ENCODE measurements around the gene MVK. TPM values are rescaled to one million over a fixed set of nuclear protein-coding genes. Genes with fewer than 3 reads are reported as not detected.

Gene MVK
- total and polyA plus RNA-seq, 4 donors: 34.9 to 50.3 (median 41.4) TPM

GRCh38 chr12:109535231-109535862, 38.2 kb upstream of the MVK start:
- Histone ChIP-seq H3K9ac (ENCODE audit: low read depth in 1 of 2, low read length in 2 of 2) (no peak overlapping the region), H3K4me1 (ENCODE audit: control insufficient read depth in 4 of 4, insufficient read depth in 4 of 4, low read length in 3 of 4) (no peaks in the 10 kb centered on the region), H3K27me3 (ENCODE audit: control insufficient read depth in 4 of 4, insufficient read depth in 4 of 4, low read length in 3 of 4) (no peaks in the 10 kb centered on the region), H3K4me3 (ENCODE audit: low read depth in 1 of 3, low read length in 3 of 3) (no peak overlapping the region), H3K36me3 (ENCODE audit: control insufficient read depth in 4 of 4, insufficient read depth in 3 of 4, low read depth in 1 of 4, low read length in 3 of 4) (peaks cover 0 to 43% (median 16%) of the 10 kb centered on the region in 4 donors), H3K9me3 (ENCODE audit: control insufficient read depth in 4 of 4, low read length in 3 of 4) (no peaks in the 10 kb centered on the region), H3K27ac (ENCODE audit: low read depth in 1 of 2, low read length in 2 of 2) (no peak overlapping the region)
- WGBS: 83% methylated on average over 25 of the region's 25 CpGs
- no peak for DNase-seq (ENCODE audit: low spot score)
- TF ChIP-seq RAD21 (IDR thresholded peaks at IDR 0.05) (no peak), HNF4G (IDR thresholded peaks at IDR 0.05) (no peak), ZBTB33 (IDR thresholded peaks at IDR 0.05) (no peak), EGR1 (IDR thresholded peaks at IDR 0.05; ENCODE audit: low read depth in 2 of 2) (no peak), TAF1 (conservative IDR thresholded peaks at IDR 0.05) (no peak), CTCF (IDR thresholded peaks at IDR 0.05; ENCODE audit: low read depth, low read length, missing input control) (no peak), HNF4A (conservative IDR thresholded peaks at IDR 0.05) (no peak)

- H3K27me3 ChIP-seq (ENCODE audit: control insufficient read depth in 4 of 4, insufficient read depth in 4 of 4, low read length in 3 of 4): no peaks in the 10 kb centered on the region
- H3K27ac ChIP-seq (ENCODE audit: low read depth in 1 of 2, low read length in 2 of 2): no peak overlapping the region
- no peak overlapping the region for H3K4me3 ChIP-seq (ENCODE audit: low read depth in 1 of 3, low read length in 3 of 3)
- H3K9me3 ChIP-seq (ENCODE audit: control insufficient read depth in 4 of 4, low read length in 3 of 4): no peaks in the 10 kb centered on the region
- WGBS: 89% methylated on average over 5 of the region's 5 CpGs
- no peak overlapping the region for H3K9ac ChIP-seq (ENCODE audit: low read depth in 1 of 2, low read length in 2 of 2)
- no peak for TF ChIP-seq TAF1 (conservative IDR thresholded peaks at IDR 0.05)
- DNase-seq (ENCODE audit: low spot score): no peak
- H3K4me1 ChIP-seq (ENCODE audit: control insufficient read depth in 4 of 4, insufficient read depth in 4 of 4, low read length in 3 of 4): no peaks in the 10 kb centered on the region
- H3K36me3 ChIP-seq (ENCODE audit: control insufficient read depth in 4 of 4, insufficient read depth in 3 of 4, low read depth in 1 of 4, low read length in 3 of 4): peaks cover 0 to 38% (median 13%) of the 10 kb centered on the region in 4 donors
These were observed 37.7 kb upstream of the MVK start for GRCh38 chr12:109535863-109536250.

- Histone ChIP-seq H3K27me3 (ENCODE audit: control insufficient read depth in 4 of 4, insufficient read depth in 4 of 4, low read length in 3 of 4) (no peaks in the 10 kb centered on the region), H3K36me3 (ENCODE audit: control insufficient read depth in 4 of 4, insufficient read depth in 3 of 4, low read depth in 1 of 4, low read length in 3 of 4) (peaks cover 0 to 27% (median 7%) of the 10 kb centered on the region in 4 donors), H3K27ac (ENCODE audit: low read depth in 1 of 2, low read length in 2 of 2) (no peak overlapping the region), H3K4me3 (ENCODE audit: low read depth in 1 of 3, low read length in 3 of 3) (no peak overlapping the region), H3K9ac (ENCODE audit: low read depth in 1 of 2, low read length in 2 of 2) (no peak overlapping the region), H3K9me3 (ENCODE audit: control insufficient read depth in 4 of 4, low read length in 3 of 4) (no peaks in the 10 kb centered on the region), H3K4me1 (ENCODE audit: control insufficient read depth in 4 of 4, insufficient read depth in 4 of 4, low read length in 3 of 4) (no peaks in the 10 kb centered on the region)
- 94% methylated on average over 8 of the region's 8 CpGs for WGBS
- no peak for DNase-seq (ENCODE audit: low spot score)
- no peak for TF ChIP-seq MAX (IDR thresholded peaks at IDR 0.05)
- no peak for TF ChIP-seq SP1 (IDR thresholded peaks at IDR 0.05)
- TF ChIP-seq JUND (IDR thresholded peaks at IDR 0.05): no peak
- no peak for TF ChIP-seq HNF4G (IDR thresholded peaks at IDR 0.05)
- no peak for TF ChIP-seq FOXA1 (IDR thresholded peaks at IDR 0.05)
- TF ChIP-seq EGR1 (IDR thresholded peaks at IDR 0.05; ENCODE audit: low read depth in 2 of 2): no peak
- TF ChIP-seq FOXA2 (IDR thresholded peaks at IDR 0.05): no peak
- no peak for TF ChIP-seq ATF3 (IDR thresholded peaks at IDR 0.05)
- TF ChIP-seq REST (IDR thresholded peaks at IDR 0.05): no peak
- TF ChIP-seq ZBTB33 (IDR thresholded peaks at IDR 0.05): no peak
- TF ChIP-seq HNF4A (conservative IDR thresholded peaks at IDR 0.05): no peak
- TF ChIP-seq TAF1 (conservative IDR thresholded peaks at IDR 0.05): no peak
- no peak for TF ChIP-seq CTCF (IDR thresholded peaks at IDR 0.05; ENCODE audit: low read depth, low read length, missing input control)
These were observed 36.5 kb upstream of the MVK start for GRCh38 chr12:109537136-109537535.

Data from liver (tissue), 9 donors.